Neural crest cell (in vitro differentiated cells): ENCODE measurements around the gene FSHR. TPM values are rescaled to one million over a fixed set of nuclear protein-coding genes. Genes with fewer than 3 reads are reported as not detected.

Source experiments
- DNase-seq: peaks from one replicate; pipeline ENCODE4 v3.0.0; 2021; ENCODE audit warnings: low read depth, mixed read lengths, low spot score
- H3K27ac Mint-ChIP-seq: one replicate; pipeline ENCODE4 v1.8.0; 2021; ENCODE audit warnings: mild to moderate bottlenecking, mixed read lengths; ENCODE audit not compliant: unreplicated experiment
- H3K27me3 Mint-ChIP-seq: 2 replicates; pipeline ENCODE4 v1.8.0; 2021; ENCODE audit warnings: low read depth, mild to moderate bottlenecking, mixed read lengths
- H3K36me3 Mint-ChIP-seq: 2 replicates; pipeline ENCODE4 v1.8.0; 2021; ENCODE audit warnings: low read depth, mild to moderate bottlenecking, mixed read lengths
- H3K4me1 Mint-ChIP-seq: 2 replicates; pipeline ENCODE4 v1.8.0; 2021; ENCODE audit warnings: mixed read lengths
- H3K4me3 Mint-ChIP-seq: one replicate; pipeline ENCODE4 v1.8.0; 2021; ENCODE audit warnings: mild to moderate bottlenecking, mixed read lengths
- H3K9me3 Mint-ChIP-seq: 2 replicates; pipeline ENCODE4 v1.8.0; 2021; ENCODE audit warnings: mixed read lengths
- CTCF ChIP-seq: fragments of 200-600 bp; sonication (generic); conservative IDR thresholded peaks from 2 replicates; pipeline ENCODE4 v1.5.0; 2021; ENCODE audit warnings: antibody characterized with exemption, mild to moderate bottlenecking
- total RNA-seq: library from RNA; stranded (reverse); gene quantifications from 2 replicates; pipeline ENCODE4 v1.2.1, GENCODE V29; 2021

FSHR gene
- total RNA-seq, 1 donor from 2014 or later, result not detected

GRCh38 chr2:49113046-49113445 lies 41.3 kb downstream of the FSHR start:
- H3K27ac Mint-ChIP-seq, result no peak overlapping the region
- H3K4me3 Mint-ChIP-seq, result no peak overlapping the region
- TF ChIP-seq CTCF, result no peak
- peaks cover 20% of the 10 kb centered on the region for H3K4me1 Mint-ChIP-seq
- H3K27me3 Mint-ChIP-seq, result peaks cover 4% of the 10 kb centered on the region
- no peaks in the 10 kb centered on the region for H3K9me3 Mint-ChIP-seq
- no peak for DNase-seq
- H3K36me3 Mint-ChIP-seq, result no peaks in the 10 kb centered on the region

- TF ChIP-seq CTCF, result no peak
Observed at GRCh38 chr2:49111456-49111855, 42.9 kb downstream of the FSHR start.

GRCh38 chr2:49111006-49111405 lies 43.3 kb downstream of the FSHR start:
- peaks cover 4% of the 10 kb centered on the region for H3K27me3 Mint-ChIP-seq

More at GRCh38 chr2:49111456-49111855, 42.9 kb downstream of the FSHR start:
- Mint-ChIP-seq H3K4me1 (peaks cover 20% of the 10 kb centered on the region), H3K4me3 (no peak overlapping the region), H3K27ac (no peak overlapping the region), H3K36me3 (no peaks in the 10 kb centered on the region), H3K27me3 (peaks cover 4% of the 10 kb centered on the region), H3K9me3 (no peaks in the 10 kb centered on the region)
- DNase-seq, result no peak

GRCh38 chr2:49110571-49110970 lies 43.7 kb downstream of the FSHR start:
- no peak for DNase-seq
- Mint-ChIP-seq H3K27me3 (peaks cover 4% of the 10 kb centered on the region), H3K9me3 (no peaks in the 10 kb centered on the region), H3K4me3 (no peak overlapping the region), H3K36me3 (no peaks in the 10 kb centered on the region), H3K4me1 (peaks cover 20% of the 10 kb centered on the region), H3K27ac (no peak overlapping the region)
- no peak for TF ChIP-seq CTCF

More at GRCh38 chr2:49111006-49111405, 43.3 kb downstream of the FSHR start:
- peaks cover 20% of the 10 kb centered on the region for H3K4me1 Mint-ChIP-seq
- DNase-seq, result no peak
- TF ChIP-seq CTCF, result no peak
- no peaks in the 10 kb centered on the region for H3K9me3 Mint-ChIP-seq
- H3K27ac Mint-ChIP-seq, result no peak overlapping the region
- no peak overlapping the region for H3K4me3 Mint-ChIP-seq
- no peaks in the 10 kb centered on the region for H3K36me3 Mint-ChIP-seq

GRCh38 chr2:49108851-49109250 lies 45.5 kb downstream of the FSHR start:
- H3K4me3 Mint-ChIP-seq, result no peak overlapping the region
- no peak for DNase-seq
- no peaks in the 10 kb centered on the region for H3K36me3 Mint-ChIP-seq
- no peaks in the 10 kb centered on the region for H3K9me3 Mint-ChIP-seq
- H3K4me1 Mint-ChIP-seq, result peaks cover 20% of the 10 kb centered on the region
- TF ChIP-seq CTCF, result no peak
- H3K27ac Mint-ChIP-seq, result no peak overlapping the region
- peaks cover 4% of the 10 kb centered on the region for H3K27me3 Mint-ChIP-seq

- Mint-ChIP-seq H3K9me3 (no peaks in the 10 kb centered on the region), H3K4me3 (no peak overlapping the region), H3K4me1 (peaks cover 20% of the 10 kb centered on the region), H3K27me3 (no peaks in the 10 kb centered on the region), H3K36me3 (no peaks in the 10 kb centered on the region), H3K27ac (no peak overlapping the region)
- TF ChIP-seq CTCF, result no peak
- DNase-seq, result no peak
Observed at GRCh38 chr2:49108436-49108835, 45.9 kb downstream of the FSHR start.
